MM.1S (cell line): ENCODE measurements around the gene CDKL2.

Experiments
- DNase-seq: peaks from one replicate; pipeline ENCODE4 v3.0.0-alpha.2; 2015
- H2AFZ ChIP-seq: fragments of 300-600 bp; sonication (generic); 2 replicates; pipeline ENCODE4 v1.6.0; 2016; ENCODE audit warnings: antibody characterized with exemption, low read length
- H3F3A ChIP-seq: fragments of 300-600 bp; sonication (generic); 2 replicates; pipeline ENCODE4 v1.6.1; 2016; ENCODE audit warnings: mild to moderate bottlenecking, antibody characterized with exemption, low read length, moderate library complexity, mixed read lengths; ENCODE audit not compliant: insufficient read depth
- H3K27ac ChIP-seq: fragments of 300-600 bp; sonication (generic); 2 replicates; pipeline ENCODE4 v1.5.1; 2016; ENCODE audit warnings: mild to moderate bottlenecking, low read length
- H3K27me3 ChIP-seq: fragments of 300-600 bp; sonication (generic); replicated peaks from 2 replicates; pipeline ENCODE4 v1.6.0; 2016; ENCODE audit warnings: low read length; ENCODE audit not compliant: insufficient read depth
- H3K36me3 ChIP-seq: fragments of 300-600 bp; sonication (generic); replicated peaks from 2 replicates; pipeline ENCODE4 v1.6.1; 2016; ENCODE audit warnings: mild to moderate bottlenecking, low read length, mixed read lengths; ENCODE audit not compliant: insufficient read depth
- H3K4me1 ChIP-seq: fragments of 300-600 bp; sonication (generic); 2 replicates; pipeline ENCODE4 v1.6.1; 2016; ENCODE audit warnings: low read length, mixed read lengths
- H3K4me2 ChIP-seq: fragments of 300-600 bp; sonication (generic); 2 replicates; pipeline ENCODE4 v1.6.0; 2016; ENCODE audit warnings: low read depth, low read length
- H3K4me3 ChIP-seq: fragments of 300-600 bp; sonication (generic); 2 replicates; pipeline ENCODE4 v1.5.1; 2016; ENCODE audit warnings: low read length, mixed read lengths
- H3K79me2 ChIP-seq: fragments of 300-600 bp; sonication (generic); 2 replicates; pipeline ENCODE4 v1.6.1; 2016; ENCODE audit warnings: mixed run types, low read length, mixed read lengths
- H3K9ac ChIP-seq: fragments of 300-600 bp; sonication (generic); 2 replicates; pipeline ENCODE4 v1.6.1; 2016; ENCODE audit warnings: low read length, mixed read lengths
- H3K9me2 ChIP-seq: fragments of 300-600 bp; sonication (generic); replicated peaks from 2 replicates; pipeline ENCODE4 v1.6.1; 2016; ENCODE audit warnings: mild to moderate bottlenecking, low read length, mixed read lengths; ENCODE audit not compliant: insufficient read depth
- H3K9me3 ChIP-seq: fragments of 300-600 bp; sonication (generic); replicated peaks from 2 replicates; pipeline ENCODE4 v1.6.1; 2016; ENCODE audit warnings: mild to moderate bottlenecking, low read length, mixed read lengths; ENCODE audit not compliant: insufficient read depth
- H4K20me1 ChIP-seq: fragments of 300-600 bp; sonication (generic); 2 replicates; pipeline ENCODE4 v1.6.1; 2016; ENCODE audit warnings: mild to moderate bottlenecking, low read length, moderate library complexity, mixed read lengths; ENCODE audit not compliant: insufficient read depth
- CTCF ChIP-seq: fragments of 300-600 bp; sonication (generic); IDR thresholded peaks from 2 replicates; pipeline ENCODE4 v1.5.1; 2016; ENCODE audit warnings: antibody characterized with exemption, low read length, mixed read lengths
- EZH2 ChIP-seq: fragments of 300-600 bp; sonication (generic); optimal IDR thresholded peaks from 2 replicates; pipeline ENCODE3; 2017; ENCODE audit warnings: low read depth, mild to moderate bottlenecking, antibody characterized with exemption, low read length, mixed read lengths
- EZH2phosphoT487 ChIP-seq: fragments of 300-600 bp; sonication (generic); IDR thresholded peaks from 2 replicates; pipeline ENCODE4 v1.6.1; 2018; ENCODE audit warnings: antibody characterized with exemption, low read length

The CDKL2 gene

GRCh38 chr4:75567725-75568124 is 62.6 kb downstream of the CDKL2 start:
- Histone ChIP-seq H3K9me2 (no peaks in the 10 kb centered on the region), H3K27me3 (no peaks in the 10 kb centered on the region), H3K4me3 (no peak overlapping the region), H3K9me3 (no peaks in the 10 kb centered on the region), H3K4me2 (no peak overlapping the region), H2AFZ (no peak overlapping the region), H3K36me3 (no peaks in the 10 kb centered on the region), H3K4me1 (no peaks in the 10 kb centered on the region), H3K9ac (no peak overlapping the region), H3F3A (no peaks in the 10 kb centered on the region), H4K20me1 (no peaks in the 10 kb centered on the region), H3K27ac (no peak overlapping the region), H3K79me2 (no peaks in the 10 kb centered on the region)
- DNase-seq = no peak
- TF ChIP-seq CTCF (no peak), EZH2 (no peak), EZH2phosphoT487 (no peak)

- Histone ChIP-seq H3F3A (no peaks in the 10 kb centered on the region), H3K36me3 (no peaks in the 10 kb centered on the region), H2AFZ (no peak overlapping the region), H3K4me2 (no peak overlapping the region), H3K79me2 (no peaks in the 10 kb centered on the region), H3K9me3 (no peaks in the 10 kb centered on the region), H3K9me2 (no peaks in the 10 kb centered on the region), H3K27ac (no peak overlapping the region), H3K4me3 (no peak overlapping the region), H4K20me1 (no peaks in the 10 kb centered on the region), H3K4me1 (no peaks in the 10 kb centered on the region), H3K9ac (no peak overlapping the region), H3K27me3 (no peaks in the 10 kb centered on the region)
- TF ChIP-seq CTCF (no peak), EZH2phosphoT487 (no peak), EZH2 (no peak)
- no peak for DNase-seq
Measured at GRCh38 chr4:75566911-75567310, 63.4 kb downstream of the CDKL2 start.

- H3K79me2 ChIP-seq = no peaks in the 10 kb centered on the region
- no peaks in the 10 kb centered on the region for H3K36me3 ChIP-seq
- no peaks in the 10 kb centered on the region for H3K9me2 ChIP-seq
- no peak overlapping the region for H3K4me2 ChIP-seq
- H3K27me3 ChIP-seq = no peaks in the 10 kb centered on the region
- no peaks in the 10 kb centered on the region for H4K20me1 ChIP-seq
- no peaks in the 10 kb centered on the region for H3K9me3 ChIP-seq
- H3F3A ChIP-seq = no peaks in the 10 kb centered on the region
- H3K9ac ChIP-seq = no peak overlapping the region
- TF ChIP-seq EZH2phosphoT487 (no peak), CTCF (no peak), EZH2 (no peak)
- H3K4me3 ChIP-seq = no peak overlapping the region
- no peak for DNase-seq
- no peak overlapping the region for H3K27ac ChIP-seq
- no peaks in the 10 kb centered on the region for H3K4me1 ChIP-seq
- no peak overlapping the region for H2AFZ ChIP-seq
Measured at GRCh38 chr4:75565481-75565880, 64.8 kb downstream of the CDKL2 start.
